Activated CD4-positive, alpha-beta memory T cell treated with anti-CD3 and anti-CD28 coated beads, Interleukin-2, amount 10 ng/mL, durations not matched to agents 7 days and 5 days (primary cell): ENCODE results near the gene AMMECR1L. TPM values are rescaled to one million over a fixed set of nuclear protein-coding genes. Genes with fewer than 3 reads are reported as not detected.
"Not testable (repeated sequence)": the region's sequence is repeated elsewhere in the genome, so short reads cannot be mapped to it uniquely, and the experiment has no call there.

Experiments
- CTCF ChIA-PET: fragments of 350-600 bp; sonication (Branson Sonifier 250); formaldehyde crosslinking; loops from one replicate; lab custom pipeline; 2021; ENCODE audit warnings: antibody characterized with exemption, inconsistent platforms; lab: Charles Lee
- POLR2A ChIA-PET: fragments of 350-600 bp; sonication (Branson Sonifier 250); formaldehyde crosslinking; loops from one replicate; lab custom pipeline; 2021; ENCODE audit warnings: antibody characterized with exemption; lab: Charles Lee
- DNase-seq: peaks from one replicate; pipeline ENCODE4 v3.0.0-alpha.2; 2020
- H3K27ac Mint-ChIP-seq: one replicate; pipeline ENCODE4 v1.8.0; 2021; ENCODE audit warnings: mild to moderate bottlenecking, mixed read lengths
- H3K27me3 Mint-ChIP-seq: one replicate; pipeline ENCODE4 v1.8.0; 2021; ENCODE audit warnings: mixed read lengths
- H3K36me3 Mint-ChIP-seq: one replicate; pipeline ENCODE4 v1.8.0; 2021; ENCODE audit warnings: low read depth, mixed read lengths
- H3K4me1 Mint-ChIP-seq: one replicate; pipeline ENCODE4 v1.8.0; 2021; ENCODE audit warnings: mixed read lengths
- H3K4me3 Mint-ChIP-seq: one replicate; pipeline ENCODE4 v1.8.0; 2021; ENCODE audit warnings: mild to moderate bottlenecking, mixed read lengths
- H3K9me3 Mint-ChIP-seq: one replicate; pipeline ENCODE4 v1.8.0; 2021; ENCODE audit warnings: mixed read lengths
- total RNA-seq, 2 experiments: library from RNA; stranded (reverse); gene quantifications; one replicate each; pipeline ENCODE4 v1.2.3, GENCODE V29; 2021

Gene AMMECR1L
- total RNA-seq = 10 to 100 TPM; 14.3 to 15.0 TPM

GRCh38 chr2:127885780-127886592 is at the start of gene AMMECR1L:
TSS of gene AMMECR1L (minus strand) at chr2:127885956. CDS start at chr2:127874234, 11,722 bp downstream.
- ChIA-PET CTCF (interaction anchor here (0.6 kb wide), 1 partner anchor 325 kb away, joined by 6 read pairs; no protein-coding TSS in a partner anchor), POLR2A (interaction anchor here (1.8 kb wide), 1 partner anchor 205 kb away, joined by 6 read pairs; the partner anchor contains the start of gene UGGT1)
- H3K27me3 Mint-ChIP-seq, H3K9me3 Mint-ChIP-seq: not testable (repeated sequence)
- Mint-ChIP-seq H3K36me3 (peaks cover 25% of the 10 kb centered on the region), H3K4me1 (peaks cover 39% of the 10 kb centered on the region), H3K27ac (peak within 1 kb of the TSS; percentile 75), H3K4me3 (peak within 1 kb of the TSS; percentile 84)
- DNase-seq = peak; percentile 79

GRCh38 chr2:127935337-127935736 is 49.6 kb upstream of the AMMECR1L start:
- no peaks in the 10 kb centered on the region for H3K27me3 Mint-ChIP-seq
- no peaks in the 10 kb centered on the region for H3K36me3 Mint-ChIP-seq
- ChIA-PET POLR2A (no interaction called here), CTCF (no interaction called here)
- H3K9me3 Mint-ChIP-seq = no peaks in the 10 kb centered on the region
- no peak overlapping the region for H3K27ac Mint-ChIP-seq
- no peak for DNase-seq
- no peaks in the 10 kb centered on the region for H3K4me1 Mint-ChIP-seq
- H3K4me3 Mint-ChIP-seq = no peak overlapping the region

GRCh38 chr2:127932199-127932876 is 46.6 kb upstream of the AMMECR1L start:
- H3K36me3 Mint-ChIP-seq = no peaks in the 10 kb centered on the region
- H3K27ac Mint-ChIP-seq = no peak overlapping the region
- H3K27me3 Mint-ChIP-seq = peaks cover 1% of the 10 kb centered on the region
- H3K4me1 Mint-ChIP-seq = no peaks in the 10 kb centered on the region
- CTCF ChIA-PET = interaction anchor here (0.5 to 0.7 kb wide), 2 partner anchors 10 to 38 kb away, joined by 3 to 4 read pairs; no protein-coding TSS in a partner anchor
- no peak overlapping the region for H3K4me3 Mint-ChIP-seq
- DNase-seq = no peak
- POLR2A ChIA-PET = interaction anchor here (1.0 kb wide), 1 partner anchor 35 kb away, joined by 3 read pairs; no protein-coding TSS in a partner anchor
- no peaks in the 10 kb centered on the region for H3K9me3 Mint-ChIP-seq

GRCh38 chr2:127929449-127929848 is 43.7 kb upstream of the AMMECR1L start:
- Mint-ChIP-seq H3K27me3 (peaks cover 6% of the 10 kb centered on the region), H3K36me3 (no peaks in the 10 kb centered on the region), H3K9me3 (no peaks in the 10 kb centered on the region), H3K4me3 (no peak overlapping the region), H3K27ac (no peak overlapping the region), H3K4me1 (no peaks in the 10 kb centered on the region)
- ChIA-PET POLR2A (no interaction called here), CTCF (no interaction called here)
- no peak for DNase-seq

- ChIA-PET POLR2A (no interaction called here), CTCF (no interaction called here)
- no peaks in the 10 kb centered on the region for H3K9me3 Mint-ChIP-seq
- no peak for DNase-seq
- no peak overlapping the region for H3K27ac Mint-ChIP-seq
- no peaks in the 10 kb centered on the region for H3K4me1 Mint-ChIP-seq
- H3K4me3 Mint-ChIP-seq = no peak overlapping the region
- no peaks in the 10 kb centered on the region for H3K36me3 Mint-ChIP-seq
- peaks cover 6% of the 10 kb centered on the region for H3K27me3 Mint-ChIP-seq
Measured at GRCh38 chr2:127927384-127927783, 41.6 kb upstream of the AMMECR1L start.

GRCh38 chr2:127917916-127918315 is 32.2 kb upstream of the AMMECR1L start:
- no peak for DNase-seq
- ChIA-PET POLR2A (no interaction called here), CTCF (no interaction called here)
- no peaks in the 10 kb centered on the region for H3K9me3 Mint-ChIP-seq
- H3K36me3 Mint-ChIP-seq = no peaks in the 10 kb centered on the region
- H3K27me3 Mint-ChIP-seq = peaks cover 2% of the 10 kb centered on the region
- no peaks in the 10 kb centered on the region for H3K4me1 Mint-ChIP-seq
- H3K4me3 Mint-ChIP-seq = no peak overlapping the region
- no peak overlapping the region for H3K27ac Mint-ChIP-seq

GRCh38 chr2:127913808-127914457 is 28.2 kb upstream of the AMMECR1L start:
- H3K27ac Mint-ChIP-seq = no peak overlapping the region
- POLR2A ChIA-PET = no interaction called here
- CTCF ChIA-PET = no interaction called here

GRCh38 chr2:127911737-127912136 is 26.0 kb upstream of the AMMECR1L start:
- Mint-ChIP-seq H3K36me3 (no peaks in the 10 kb centered on the region), H3K27me3 (peaks cover 4% of the 10 kb centered on the region), H3K27ac (no peak overlapping the region), H3K4me1 (no peaks in the 10 kb centered on the region), H3K4me3 (no peak overlapping the region), H3K9me3 (no peaks in the 10 kb centered on the region)
- no peak for DNase-seq
- ChIA-PET CTCF (no interaction called here), POLR2A (no interaction called here)

More at GRCh38 chr2:127913808-127914457, 28.2 kb upstream of the AMMECR1L start:
- Mint-ChIP-seq H3K9me3 (no peaks in the 10 kb centered on the region), H3K36me3 (no peaks in the 10 kb centered on the region), H3K4me1 (no peaks in the 10 kb centered on the region), H3K4me3 (no peak overlapping the region), H3K27me3 (peaks cover under 1% of the 10 kb centered on the region)
- DNase-seq = no peak

GRCh38 chr2:127910415-127910814 is 24.7 kb upstream of the AMMECR1L start:
- Mint-ChIP-seq H3K9me3 (no peaks in the 10 kb centered on the region), H3K4me3 (no peak overlapping the region), H3K27me3 (peaks cover 4% of the 10 kb centered on the region), H3K27ac (no peak overlapping the region), H3K4me1 (peaks cover under 1% of the 10 kb centered on the region), H3K36me3 (no peaks in the 10 kb centered on the region)
- ChIA-PET CTCF (no interaction called here), POLR2A (no interaction called here)
- DNase-seq = no peak

GRCh38 chr2:127909019-127909418 is 23.3 kb upstream of the AMMECR1L start:
- CTCF ChIA-PET = no interaction called here
- H3K27ac Mint-ChIP-seq = no peak overlapping the region
- no peaks in the 10 kb centered on the region for H3K9me3 Mint-ChIP-seq
- H3K27me3 Mint-ChIP-seq = peaks cover 4% of the 10 kb centered on the region
- no peaks in the 10 kb centered on the region for H3K36me3 Mint-ChIP-seq
- POLR2A ChIA-PET = no interaction called here
- H3K4me3 Mint-ChIP-seq = no peak overlapping the region
- peaks cover 2% of the 10 kb centered on the region for H3K4me1 Mint-ChIP-seq
- DNase-seq = no peak

- not testable (repeated sequence) for H3K4me3 Mint-ChIP-seq, H3K27ac Mint-ChIP-seq, H3K27me3 Mint-ChIP-seq
Measured at GRCh38 chr2:127907733-127908400, 22.1 kb upstream of the AMMECR1L start.

GRCh38 chr2:127906206-127906926 is 20.6 kb upstream of the AMMECR1L start:
- ChIA-PET CTCF (no interaction called here), POLR2A (no interaction called here)
- H3K27ac Mint-ChIP-seq = no peak overlapping the region
- no peaks in the 10 kb centered on the region for H3K9me3 Mint-ChIP-seq
- no peaks in the 10 kb centered on the region for H3K36me3 Mint-ChIP-seq
- H3K27me3 Mint-ChIP-seq = peaks cover 4% of the 10 kb centered on the region
- H3K4me1 Mint-ChIP-seq = peaks cover 2% of the 10 kb centered on the region
- no peak for DNase-seq
- H3K4me3 Mint-ChIP-seq = no peak overlapping the region

More at GRCh38 chr2:127907733-127908400, 22.1 kb upstream of the AMMECR1L start:
- H3K9me3 Mint-ChIP-seq, POLR2A ChIA-PET, DNase-seq, H3K4me1 Mint-ChIP-seq, CTCF ChIA-PET, H3K36me3 Mint-ChIP-seq: not testable (repeated sequence)
